AG04450 (cell line): Measurements from ENCODE around the gene TFAP2A. TPM values are rescaled to one million over a fixed set of nuclear protein-coding genes. Genes with fewer than 3 reads are reported as not detected.

ENCODE experiments used
- CTCF ChIA-PET: fragments of 300-600, 350-600 bp; formaldehyde crosslinking; extraction: SDS; loops from one replicate; lab custom pipeline; 2022; ENCODE audit warnings: antibody characterized with exemption, inconsistent platforms; lab: Charles Lee
- POLR2A ChIA-PET: fragments of 350-600 bp; formaldehyde crosslinking; extraction: SDS; loops from one replicate; lab custom pipeline; 2021; ENCODE audit warnings: antibody characterized with exemption, inconsistent platforms; lab: Yijun Ruan, JAX
- DNase-seq: peaks from one replicate; pipeline ENCODE4 v3.0.0-alpha.2; 2011; ENCODE audit warnings: low read depth, low spot score
- H3K27ac ChIP-seq: one replicate; pipeline ENCODE4 v1.5.1; 2012; ENCODE audit warnings: low read depth, low read length, control low read depth
- H3K27me3 ChIP-seq: one replicate; pipeline ENCODE4 v1.6.0; 2012; ENCODE audit warnings: low read length; ENCODE audit not compliant: control insufficient read depth, insufficient read depth
- H3K4me3 ChIP-seq: 2 replicates; pipeline ENCODE4 v1.5.1; 2011; ENCODE audit warnings: mild to moderate bottlenecking, low read depth, low read length, control low read depth
- H3K9me3 ChIP-seq: 2 replicates; pipeline ENCODE4 v1.5.1; 2012; ENCODE audit warnings: low read length; ENCODE audit not compliant: control insufficient read depth, insufficient read depth
- CTCF ChIP-seq: IDR thresholded peaks from 2 replicates; pipeline ENCODE4 v1.5.1; 2011; ENCODE audit warnings: low read depth, low read length, control low read depth, inconsistent platforms
- polyA plus RNA-seq: library from polyadenylated mRNA; depleted of rRNA; stranded (reverse); fragments of >200 nt; gene quantifications from 2 replicates; pipeline ENCODE4 v1.2.3, GENCODE V29; 2011

Gene TFAP2A
- polyA plus RNA-seq, 1 experiment, result 2.3 TPM

- ChIA-PET POLR2A (interaction anchor here (0.7 kb wide), 1 partner anchor 119 kb away, joined by 4 read pairs; no protein-coding TSS in a partner anchor), CTCF (interaction anchor here (0.6 kb wide), 1 partner anchor 14 kb away, joined by 3 read pairs; no protein-coding TSS in a partner anchor)
- H3K9me3 ChIP-seq, result peaks cover 8% of the 10 kb centered on the region; the same call in 1 of the 2 replicates
- peaks cover 94% of the 10 kb centered on the region for H3K27me3 ChIP-seq
- no peak overlapping the region for H3K27ac ChIP-seq
- no peak overlapping the region for H3K4me3 ChIP-seq
- TF ChIP-seq CTCF, result no peak
- no peak for DNase-seq
These were observed 25.0 kb downstream of the TFAP2A start for GRCh38 chr6:10389739-10390494.

GRCh38 chr6:10386756-10387654 lies 27.9 kb downstream of the TFAP2A start:
- TF ChIP-seq CTCF, result no peak
- no peak for DNase-seq
- POLR2A ChIA-PET, result no interaction called here

GRCh38 chr6:10386220-10386619 lies 28.7 kb downstream of the TFAP2A start:
- TF ChIP-seq CTCF, result no peak
- CTCF ChIA-PET, result no interaction called here
- DNase-seq, result no peak

More at GRCh38 chr6:10386756-10387654, 27.9 kb downstream of the TFAP2A start:
- CTCF ChIA-PET, result no interaction called here
- peaks cover 97% of the 10 kb centered on the region for H3K27me3 ChIP-seq
- peaks cover 9% of the 10 kb centered on the region; the same call in 1 of the 2 replicates for H3K9me3 ChIP-seq
- H3K4me3 ChIP-seq, result no peak overlapping the region
- no peak overlapping the region for H3K27ac ChIP-seq

GRCh38 chr6:10385524-10386132 lies 29.2 kb downstream of the TFAP2A start:
- no peak overlapping the region for H3K4me3 ChIP-seq
- no peak overlapping the region for H3K27ac ChIP-seq
- TF ChIP-seq CTCF, result no peak
- CTCF ChIA-PET, result interaction anchor here (0.7 kb wide), 1 partner anchor 74 kb away, joined by 3 read pairs; no protein-coding TSS in a partner anchor
- no peak for DNase-seq
- peaks cover 95% of the 10 kb centered on the region for H3K27me3 ChIP-seq
- peaks cover 17% of the 10 kb centered on the region; the same call in 1 of the 2 replicates for H3K9me3 ChIP-seq
- POLR2A ChIA-PET, result interaction anchor here (0.6 kb wide), 1 partner anchor 27 kb away, joined by 10 read pairs; no protein-coding TSS in a partner anchor

More at GRCh38 chr6:10386220-10386619, 28.7 kb downstream of the TFAP2A start:
- H3K27ac ChIP-seq, result no peak overlapping the region
- H3K27me3 ChIP-seq, result peaks cover 97% of the 10 kb centered on the region
- peaks cover 15% of the 10 kb centered on the region; the same call in 1 of the 2 replicates for H3K9me3 ChIP-seq
- no peak overlapping the region for H3K4me3 ChIP-seq
- POLR2A ChIA-PET, result interaction anchor here (0.6 kb wide), 1 partner anchor 27 kb away, joined by 10 read pairs; no protein-coding TSS in a partner anchor
